EL (cell line): ENCODE measurements around the gene OR11H12.
"Not testable (repeated sequence)": the region's sequence is repeated elsewhere in the genome, so short reads cannot be mapped to it uniquely, and the experiment has no call there.

Experiments used
- DNase-seq: peaks from one replicate; pipeline ENCODE4 v3.0.0-alpha.2; 2016

Gene OR11H12, protein sequence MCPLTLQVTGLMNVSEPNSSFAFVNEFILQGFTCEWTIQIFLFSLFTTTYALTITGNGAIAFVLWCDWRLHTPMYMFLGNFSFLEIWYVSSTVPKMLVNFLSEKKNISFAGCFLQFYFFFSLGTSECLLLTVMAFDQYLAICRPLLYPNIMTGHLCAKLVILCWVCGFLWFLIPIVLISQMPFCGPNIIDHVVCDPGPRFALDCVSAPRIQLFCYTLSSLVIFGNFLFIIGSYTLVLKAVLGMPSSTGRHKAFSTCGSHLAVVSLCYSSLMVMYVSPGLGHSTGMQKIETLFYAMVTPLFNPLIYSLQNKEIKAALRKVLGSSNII

DNA sequence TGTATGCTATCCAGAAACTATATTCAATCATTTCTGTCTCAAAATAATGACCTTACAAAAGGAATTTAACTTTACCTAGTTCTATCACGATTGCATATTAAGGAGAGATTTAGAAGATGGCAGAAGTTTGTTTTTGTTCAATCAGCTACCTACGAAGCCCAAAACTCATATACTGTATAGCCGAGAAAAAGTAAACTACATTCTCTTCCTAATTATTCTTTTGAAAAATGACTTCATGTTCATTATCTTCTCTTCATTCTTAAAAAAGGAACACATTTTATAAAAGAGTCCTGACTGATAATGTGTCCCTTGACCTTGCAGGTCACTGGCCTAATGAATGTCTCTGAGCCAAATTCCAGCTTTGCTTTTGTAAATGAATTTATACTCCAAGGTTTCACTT is at the start of gene OR11H12:
Gene OR11H12 (plus strand): TSS at position 301 of the 400 bp plus-strand sequence. CDS start 0 bp downstream, at position 301.
- DNase-seq = not testable (repeated sequence)

DNA sequence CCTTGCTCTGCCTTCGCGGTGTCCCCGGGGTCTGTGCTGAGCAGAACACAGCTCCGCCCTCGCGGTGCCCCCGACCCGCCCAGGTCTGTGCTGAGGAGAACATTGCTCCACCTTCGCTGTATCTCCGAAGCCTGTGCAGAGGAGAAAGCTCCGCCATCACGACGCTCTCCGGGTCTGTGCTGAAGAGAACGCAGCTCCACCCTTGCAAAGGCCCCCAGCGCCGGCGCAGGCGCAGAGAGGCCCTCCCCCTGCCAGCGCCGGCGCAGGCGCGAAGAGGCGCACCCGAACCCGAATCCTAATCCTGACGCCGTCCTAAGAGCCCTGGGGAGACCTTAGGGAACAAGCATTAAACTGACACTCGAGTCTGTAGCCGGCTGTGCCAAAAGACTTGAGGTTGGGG is 18.0 kb upstream of the OR11H12 start:
- DNase-seq = not testable (repeated sequence)

DNA sequence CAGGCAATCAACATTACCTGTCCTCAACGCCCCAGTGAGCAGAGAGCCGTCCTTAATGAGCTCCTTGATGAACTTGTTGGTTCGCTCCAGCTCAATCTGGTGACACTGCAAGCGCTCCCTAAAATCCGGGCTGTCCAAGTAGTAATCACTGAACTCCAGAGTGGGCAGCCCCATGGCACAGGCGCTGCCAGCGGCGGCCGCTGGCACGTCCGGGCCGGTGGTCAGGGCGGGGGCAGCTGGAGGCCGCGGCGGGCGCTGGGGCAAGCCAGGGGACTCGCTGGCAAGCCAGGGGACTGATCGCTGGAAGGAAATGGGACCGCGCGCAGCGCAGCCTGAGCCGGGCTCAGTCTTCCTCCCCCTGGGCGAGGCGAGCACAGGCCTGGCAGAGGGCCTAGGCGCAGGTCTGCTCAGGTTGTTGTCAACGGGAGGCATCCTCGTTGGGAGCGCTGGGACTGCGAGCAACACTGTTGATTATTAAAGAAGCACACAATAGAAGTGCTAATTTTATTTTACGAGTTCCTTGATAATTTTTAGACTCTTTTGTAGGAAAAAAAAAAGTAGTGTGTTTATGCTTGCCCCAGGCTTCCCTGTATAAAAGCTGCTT is 25.8 kb downstream of the OR11H12 start:
- DNase-seq = not testable (repeated sequence)

DNA sequence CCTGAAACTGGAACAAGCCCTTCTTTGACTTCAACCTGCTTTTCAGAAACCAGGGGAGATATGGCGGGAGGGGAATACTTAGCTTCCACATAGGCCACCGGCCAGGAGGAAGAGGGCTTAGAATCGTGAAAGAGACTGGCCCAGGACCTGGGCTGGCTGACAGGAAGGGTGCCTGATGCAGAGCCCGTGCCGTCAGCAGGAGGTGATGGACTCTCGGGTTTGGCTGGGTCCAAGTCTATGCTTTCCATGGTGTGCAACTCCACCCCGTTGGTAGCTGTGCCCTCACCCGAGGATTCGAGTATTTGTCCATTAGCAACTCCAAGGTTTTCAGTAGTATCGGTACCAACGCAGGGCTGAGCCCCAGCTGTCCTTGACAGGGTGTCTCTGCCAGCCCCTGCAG is 35.1 kb downstream of the OR11H12 start:
- not testable (repeated sequence) for DNase-seq

DNA sequence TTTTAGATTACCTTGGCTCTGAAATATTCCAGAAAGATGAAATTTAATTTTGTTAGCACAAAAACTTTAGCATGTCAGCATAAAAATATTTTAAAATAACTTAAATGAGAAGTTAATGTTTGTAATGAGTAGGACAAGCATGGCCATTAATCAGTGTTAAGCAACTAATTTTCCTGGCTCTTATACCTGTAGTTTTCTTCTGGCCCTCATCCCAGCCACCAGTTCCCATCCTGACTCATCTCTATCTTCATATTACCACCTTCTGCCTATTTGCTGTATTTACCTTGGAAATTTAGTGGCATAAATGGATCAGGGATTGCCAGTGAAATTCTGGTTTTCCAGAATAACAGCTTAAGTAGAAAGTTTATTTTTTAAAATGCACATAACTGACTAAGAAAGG is 37.1 kb downstream of the OR11H12 start:
- not testable (repeated sequence) for DNase-seq

DNA sequence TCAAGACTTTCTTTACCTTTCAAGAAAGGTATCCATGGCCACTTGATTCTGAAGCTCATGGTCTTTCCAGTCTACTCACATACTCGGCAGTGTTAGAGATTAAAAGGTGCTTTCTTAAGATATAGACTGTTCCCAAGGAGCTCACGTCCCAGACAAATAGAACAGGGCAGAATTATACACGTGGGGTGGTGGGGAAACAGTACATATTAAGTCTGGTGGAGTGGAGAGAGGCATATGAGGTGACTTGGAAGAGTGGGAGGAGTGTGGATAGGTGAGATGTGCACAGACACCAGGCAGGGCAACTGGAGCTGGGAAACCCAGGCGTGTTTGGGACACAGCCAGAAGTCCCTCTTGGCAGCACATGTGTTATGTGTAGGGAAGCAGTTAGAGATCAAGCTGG is 37.9 kb downstream of the OR11H12 start:
- not testable (repeated sequence) for DNase-seq

DNA sequence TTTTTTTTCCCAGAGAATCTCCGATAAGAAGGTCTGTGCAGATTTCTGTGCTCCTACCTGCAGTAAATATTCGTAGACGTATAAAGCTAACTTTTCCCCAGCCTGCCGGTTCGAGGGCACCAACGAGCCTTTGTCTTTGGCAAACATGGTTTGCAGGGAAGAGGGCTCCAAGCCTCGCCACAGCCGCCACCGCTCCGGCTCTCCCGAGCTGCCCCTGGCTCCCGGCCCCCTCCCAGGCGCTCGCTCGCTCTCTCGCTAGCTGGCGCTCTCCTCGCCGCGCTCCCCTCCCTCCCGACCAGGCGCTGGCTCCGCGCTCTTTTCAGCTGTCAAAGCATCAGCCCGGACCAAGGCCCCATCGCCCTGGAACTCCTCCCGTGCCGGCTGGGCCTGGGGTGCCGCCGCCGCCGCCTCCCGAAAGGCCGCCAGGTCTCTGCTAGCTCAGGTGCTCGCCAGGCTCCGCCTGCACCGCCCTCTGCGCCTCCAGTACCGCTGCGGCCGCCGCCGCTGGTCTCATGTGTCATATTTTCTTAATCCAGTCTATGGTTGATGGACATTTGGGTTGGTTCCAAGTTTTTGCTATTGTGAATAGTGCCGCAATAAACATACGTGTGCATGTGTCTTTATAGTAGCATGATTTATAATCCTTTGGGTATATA is 45.3 kb downstream of the OR11H12 start:
- DNase-seq = not testable (repeated sequence)
